Activated CD4-positive, CD25-positive, alpha-beta regulatory T cell treated with anti-CD3 and anti-CD28 coated beads, Interleukin-2, amount 50 U/mL, for 16 hours (primary cell): ENCODE results near the gene PTGFRN.
"Not testable (repeated sequence)": the region's sequence is repeated elsewhere in the genome, so short reads cannot be mapped to it uniquely, and the experiment has no call there.

Source experiments
- DNase-seq: peaks from one replicate; pipeline ENCODE4 v3.0.0-alpha.2; 2020; ENCODE audit warnings: low read depth, low spot score

PTGFRN gene

DNA sequence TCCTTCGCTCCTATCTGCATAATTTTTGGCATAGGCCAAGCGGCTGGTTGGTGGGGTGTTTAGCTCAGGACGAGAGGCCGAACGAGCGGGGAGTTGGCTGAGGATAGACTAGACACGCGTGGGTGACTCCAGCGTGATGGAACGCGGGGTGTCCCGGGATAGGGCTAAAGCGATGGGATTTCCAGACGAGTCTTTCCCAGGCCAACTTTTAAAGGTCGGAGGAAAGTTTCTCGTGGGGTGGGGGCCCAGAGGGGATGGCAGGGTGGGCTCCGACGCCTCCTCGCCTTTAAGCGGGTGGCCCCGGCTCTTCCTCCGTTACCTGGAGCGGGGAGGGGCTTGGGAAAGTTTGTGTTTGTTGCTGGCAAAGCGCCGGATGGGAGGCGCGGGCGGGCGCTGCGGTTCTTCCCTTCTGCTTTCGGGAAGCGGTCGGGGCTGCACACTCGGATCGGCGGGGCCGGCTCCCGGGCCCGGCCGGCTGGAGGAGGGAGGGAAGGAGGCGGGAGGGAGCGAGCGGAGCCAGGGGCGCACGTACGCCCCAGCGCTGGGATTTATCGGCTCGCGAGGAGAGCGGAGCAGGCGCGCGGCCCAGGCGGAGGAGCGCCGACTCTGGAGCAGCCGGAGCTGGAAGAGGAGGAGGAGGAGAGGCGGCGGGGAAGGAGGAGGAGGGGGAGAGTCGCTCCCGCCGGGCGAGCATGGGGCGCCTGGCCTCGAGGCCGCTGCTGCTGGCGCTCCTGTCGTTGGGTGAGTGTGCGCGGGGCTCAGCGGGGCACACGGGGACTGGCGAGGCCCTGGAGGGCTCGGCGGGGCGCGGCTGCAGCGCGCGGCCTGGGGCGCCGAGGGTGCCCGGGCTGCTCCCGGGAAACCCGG, at the start of gene PTGFRN:
Gene PTGFRN, plus strand, starts transcription at position 405 of the 867 bp plus-strand sequence. Its CDS starts 288 bp downstream, at position 693.
- no peak for DNase-seq

DNA sequence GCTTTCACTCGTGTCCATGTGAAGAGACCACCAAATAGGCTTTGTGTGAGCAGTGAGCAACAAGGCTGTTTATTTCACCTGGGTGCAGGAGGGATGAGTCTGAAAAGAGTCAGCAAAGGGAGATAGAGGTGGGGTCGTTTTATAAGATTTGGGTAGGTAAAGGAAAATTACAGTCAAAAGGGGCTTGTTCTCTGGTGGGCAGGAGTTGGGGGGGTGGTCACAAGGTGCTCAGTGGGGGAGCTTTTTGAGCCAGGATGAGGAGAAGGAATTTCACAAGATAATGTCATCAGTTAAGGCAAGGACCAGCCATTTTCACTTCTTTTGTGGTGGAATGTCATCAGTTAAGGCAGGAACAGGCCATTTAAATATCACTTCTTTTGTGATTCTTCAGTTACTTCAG, 49.5 kb upstream of the PTGFRN start:
- DNase-seq = not testable (repeated sequence)

DNA sequence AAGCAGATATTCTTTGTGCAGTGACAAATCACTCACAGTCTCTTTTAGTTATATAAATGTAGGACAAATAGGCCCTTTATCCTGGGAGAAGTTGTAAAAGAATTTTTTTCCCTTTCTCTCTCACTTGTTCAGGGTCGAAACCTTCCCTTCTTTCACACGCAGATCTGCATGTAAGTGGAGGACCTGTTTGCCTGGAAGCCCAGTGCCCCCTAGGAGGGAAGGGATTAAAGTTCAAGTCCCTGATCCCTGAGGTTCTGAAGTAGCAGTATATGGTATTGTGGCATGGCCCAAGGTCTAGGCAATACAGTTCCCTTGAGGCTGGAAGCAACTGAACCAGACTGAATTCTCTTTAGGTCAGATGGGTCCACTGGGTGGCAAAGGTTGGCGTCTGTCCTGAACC, 48.6 kb upstream of the PTGFRN start:
- DNase-seq = no peak

DNA sequence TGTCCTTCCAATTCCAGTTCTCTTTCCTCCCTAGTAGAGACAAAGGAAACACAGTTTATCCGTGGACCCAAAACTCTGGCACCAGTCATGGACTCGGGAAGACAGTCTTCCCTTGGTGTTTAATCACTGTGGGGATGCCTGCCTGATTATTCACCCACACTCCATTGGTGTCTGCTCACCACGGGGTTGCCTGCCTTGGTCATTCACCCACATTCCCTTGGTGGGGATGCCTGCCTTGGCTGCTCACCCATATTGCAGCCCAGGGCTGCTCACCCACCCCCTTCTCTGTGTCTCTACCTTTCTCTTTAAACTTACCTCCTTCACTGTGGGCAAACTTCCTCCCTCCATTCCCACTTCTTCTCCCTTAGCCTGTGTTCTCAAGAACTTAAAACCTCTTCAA, 46.7 kb upstream of the PTGFRN start:
- not testable (repeated sequence) for DNase-seq

DNA sequence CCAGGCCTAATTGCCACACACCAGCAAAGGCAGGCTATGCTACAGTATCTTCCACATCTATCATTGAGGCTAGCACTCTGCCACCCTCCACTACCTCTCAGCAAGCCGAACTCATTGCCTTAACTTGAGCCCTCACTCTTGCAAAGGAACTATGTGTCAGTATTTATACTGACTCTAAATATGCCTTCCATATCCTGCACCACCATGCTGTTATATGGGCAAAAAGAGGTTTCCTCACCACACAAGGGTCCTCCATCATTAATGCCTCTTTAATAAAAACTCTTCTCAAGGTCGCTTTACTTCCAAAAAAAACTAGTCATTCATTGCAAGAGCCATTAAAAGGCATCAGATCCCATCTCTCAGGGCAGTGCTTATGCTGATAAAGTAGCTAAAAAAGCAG, 43.2 kb upstream of the PTGFRN start:
- DNase-seq = not testable (repeated sequence)

DNA sequence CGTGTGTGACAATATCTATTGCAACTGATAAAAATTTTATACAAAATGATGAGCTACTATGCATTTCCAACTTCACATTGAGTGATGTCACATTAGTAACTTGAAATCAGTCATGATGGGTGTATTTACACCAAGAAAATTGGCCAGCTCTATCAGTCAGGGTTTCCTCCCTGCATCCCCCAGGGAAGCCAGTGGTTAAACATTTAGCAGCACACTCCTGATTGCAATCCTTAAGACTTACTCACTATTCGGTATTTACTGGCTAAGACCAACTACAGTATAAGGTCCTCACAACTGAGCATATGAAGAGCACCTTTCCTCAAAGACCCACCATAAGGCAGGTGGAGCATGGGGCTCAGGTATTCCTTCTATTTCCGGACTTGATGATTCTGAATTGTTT, 41.3 kb upstream of the PTGFRN start:
- no peak for DNase-seq

DNA sequence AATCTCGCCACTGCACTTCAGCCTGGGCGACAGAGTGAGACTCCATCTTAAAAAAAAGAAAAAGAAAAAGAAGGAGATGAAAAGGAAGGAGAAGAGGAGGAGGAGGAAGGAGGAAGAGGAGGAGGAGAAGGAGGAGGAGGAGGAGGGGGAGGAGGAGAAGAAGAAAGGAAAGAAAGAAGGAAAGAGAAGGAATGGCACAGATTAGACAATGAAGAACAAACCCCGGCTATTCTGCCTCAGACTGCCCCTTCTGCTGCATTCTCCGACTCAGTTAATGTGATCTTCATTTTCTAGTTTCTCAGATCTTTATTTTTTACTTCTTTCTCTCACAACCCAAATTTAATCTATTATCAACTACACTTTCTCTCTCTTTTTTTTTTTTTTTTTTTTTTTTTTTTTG, 40.1 kb upstream of the PTGFRN start:
- no peak for DNase-seq

DNA sequence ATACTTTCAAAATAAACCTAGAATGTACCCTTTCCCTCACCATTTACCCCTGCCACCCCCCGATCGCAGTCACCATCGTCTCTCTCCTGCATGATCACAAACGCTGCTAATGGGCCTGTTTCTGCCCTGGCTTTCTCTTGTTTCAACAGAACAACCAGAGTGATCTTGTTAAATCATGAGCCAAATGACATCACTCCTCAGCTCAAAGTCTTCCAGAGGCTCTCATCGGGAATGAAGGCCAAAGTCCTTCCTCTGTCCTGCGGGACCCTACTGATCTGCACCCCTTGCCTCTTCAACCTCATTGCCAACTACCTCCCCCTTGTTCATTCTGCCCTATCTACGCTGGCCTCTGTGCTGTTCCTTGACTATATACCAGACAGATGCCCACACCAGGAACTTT, 39.4 kb upstream of the PTGFRN start:
- DNase-seq = no peak

DNA sequence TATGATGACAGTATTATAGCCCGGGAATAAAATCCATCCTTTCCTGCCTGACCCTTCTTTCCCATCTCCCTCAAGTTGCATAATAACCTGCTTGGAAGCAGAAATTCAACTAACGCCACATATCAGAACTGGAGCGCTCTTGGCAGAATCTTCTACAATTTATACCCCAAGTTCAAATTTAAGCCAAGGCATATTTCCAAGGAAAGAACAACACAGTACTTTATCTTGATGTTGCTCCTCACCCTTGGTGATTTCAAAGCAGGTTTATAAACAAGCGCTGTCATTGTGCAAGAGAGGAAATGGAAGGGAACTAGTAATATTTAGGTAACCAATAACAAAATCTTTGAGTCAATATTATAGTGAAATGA, 38.0 kb upstream of the PTGFRN start:
- DNase-seq = no peak

DNA sequence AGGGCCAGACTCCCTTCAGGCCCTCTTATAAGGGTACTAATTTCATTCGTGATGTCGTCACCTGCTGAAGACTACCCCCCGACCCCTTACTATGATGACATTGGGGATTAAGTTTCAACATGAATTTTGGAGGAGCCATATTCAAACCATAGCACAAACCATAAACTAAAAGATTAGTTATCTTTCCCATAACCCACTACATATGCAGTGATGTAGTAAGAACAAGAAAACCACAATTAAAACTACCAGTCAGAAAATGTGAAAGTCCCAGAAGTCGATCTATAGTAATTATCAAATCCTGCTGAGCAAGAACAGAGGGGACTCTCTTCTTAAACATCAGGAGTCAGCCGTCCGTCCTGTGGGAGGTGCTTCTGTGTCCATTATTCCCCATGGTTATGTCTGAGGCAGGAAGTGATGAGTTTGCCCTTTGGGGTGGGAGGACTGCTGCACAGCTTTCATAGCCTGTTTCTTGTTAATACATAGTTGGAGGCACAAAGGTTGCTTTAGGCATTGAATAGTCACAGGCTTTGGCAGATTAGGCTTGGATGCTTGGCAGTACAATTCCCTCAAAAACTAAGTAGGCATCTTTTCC, 35.9 kb upstream of the PTGFRN start:
- no peak for DNase-seq

DNA sequence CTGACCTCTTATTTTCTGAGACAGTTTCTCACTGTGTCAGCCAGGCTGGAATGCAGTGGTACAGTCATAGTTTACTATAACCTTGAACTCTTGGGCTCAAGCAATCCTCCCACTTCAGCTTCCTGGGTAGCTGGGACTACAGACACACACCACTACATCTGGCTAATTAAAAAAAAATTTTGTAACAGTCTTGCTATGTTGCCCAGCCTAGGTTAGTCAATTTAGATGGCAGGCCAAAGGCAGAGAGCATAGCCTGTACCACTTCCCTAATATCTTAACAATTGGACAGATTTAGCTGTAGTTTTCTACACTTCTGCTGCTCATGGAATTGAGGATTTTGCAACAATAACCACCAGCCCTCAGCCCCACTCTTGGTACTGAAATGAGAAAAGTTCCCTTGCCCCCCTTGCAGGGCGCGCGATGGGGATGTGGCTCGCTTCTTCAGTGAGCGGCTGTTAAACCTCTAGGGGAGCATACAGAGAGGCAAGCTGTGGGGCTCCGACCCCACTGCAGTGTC, 34.9 kb upstream of the PTGFRN start:
- DNase-seq = no peak

DNA sequence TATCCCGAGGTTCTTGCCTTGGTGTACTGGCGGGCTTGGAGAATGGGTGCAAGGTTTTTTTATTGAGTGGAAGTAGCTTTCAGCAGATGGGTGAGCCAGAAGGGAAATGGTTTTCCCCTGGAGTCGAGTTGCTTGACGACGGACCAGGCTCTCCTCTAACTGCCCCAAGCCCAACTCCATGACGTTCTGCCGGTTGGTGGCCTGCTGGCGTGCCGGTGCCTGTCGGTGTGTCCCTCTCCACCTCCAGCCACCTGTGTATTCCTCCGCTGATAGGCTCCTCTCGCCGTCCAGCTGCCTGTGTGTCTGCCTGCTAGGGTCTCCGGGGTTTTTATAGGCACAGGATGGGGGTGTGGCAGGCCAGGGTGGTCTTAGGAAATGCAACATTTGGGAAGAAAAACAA, 34.3 kb upstream of the PTGFRN start:
- DNase-seq = no peak

DNA sequence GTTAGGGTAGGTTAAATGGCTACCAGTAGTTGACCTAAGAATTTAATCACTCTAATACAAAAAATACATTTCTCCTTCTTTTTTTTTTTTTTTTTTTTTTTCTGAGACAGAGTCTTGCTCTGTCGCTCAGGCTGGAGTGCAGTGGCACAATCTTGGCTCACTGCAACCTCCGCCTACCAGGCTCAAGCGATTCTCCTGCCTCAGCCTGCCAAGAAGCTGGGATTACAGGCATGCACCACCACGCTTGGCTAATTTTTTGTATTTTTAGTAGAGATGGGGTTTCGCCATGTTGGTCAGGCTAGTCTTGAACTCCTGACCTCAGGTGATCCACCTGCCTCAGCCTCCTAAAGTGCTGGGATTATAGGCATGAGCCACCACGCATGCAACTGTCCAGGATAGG, 33.8 kb upstream of the PTGFRN start:
- DNase-seq = not testable (repeated sequence)

DNA sequence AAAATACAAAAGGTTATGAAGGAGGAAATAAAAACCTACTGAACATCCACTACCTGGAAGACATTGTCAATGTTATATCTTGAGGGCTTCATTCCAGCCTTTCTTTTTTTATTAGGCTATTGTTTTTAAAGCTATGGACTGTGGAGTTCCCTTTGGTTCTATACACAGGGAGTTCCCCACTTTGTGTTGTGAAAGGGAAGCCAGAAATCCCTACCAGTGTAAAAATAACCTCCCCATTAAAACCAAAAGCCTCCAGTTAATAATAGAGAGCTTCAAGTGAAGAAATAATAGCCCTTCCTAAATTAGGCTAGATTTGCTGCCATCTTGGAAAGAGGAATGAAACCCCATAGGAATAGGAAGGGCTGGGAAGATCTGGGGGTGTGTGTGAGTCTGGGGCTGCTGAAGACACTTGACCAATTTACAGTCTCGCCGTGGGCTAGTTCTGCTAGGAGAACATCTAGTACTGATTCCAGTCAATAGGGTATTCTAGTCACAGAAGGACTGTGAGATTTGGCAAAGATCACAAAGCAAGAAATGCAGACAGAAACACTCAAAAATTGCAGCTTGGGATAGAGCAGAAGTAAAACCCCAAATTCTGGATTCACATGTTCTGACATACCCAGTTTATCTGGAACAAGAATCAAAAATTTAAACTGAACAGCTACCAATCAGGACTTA, 32.4 kb upstream of the PTGFRN start:
- no peak for DNase-seq

DNA sequence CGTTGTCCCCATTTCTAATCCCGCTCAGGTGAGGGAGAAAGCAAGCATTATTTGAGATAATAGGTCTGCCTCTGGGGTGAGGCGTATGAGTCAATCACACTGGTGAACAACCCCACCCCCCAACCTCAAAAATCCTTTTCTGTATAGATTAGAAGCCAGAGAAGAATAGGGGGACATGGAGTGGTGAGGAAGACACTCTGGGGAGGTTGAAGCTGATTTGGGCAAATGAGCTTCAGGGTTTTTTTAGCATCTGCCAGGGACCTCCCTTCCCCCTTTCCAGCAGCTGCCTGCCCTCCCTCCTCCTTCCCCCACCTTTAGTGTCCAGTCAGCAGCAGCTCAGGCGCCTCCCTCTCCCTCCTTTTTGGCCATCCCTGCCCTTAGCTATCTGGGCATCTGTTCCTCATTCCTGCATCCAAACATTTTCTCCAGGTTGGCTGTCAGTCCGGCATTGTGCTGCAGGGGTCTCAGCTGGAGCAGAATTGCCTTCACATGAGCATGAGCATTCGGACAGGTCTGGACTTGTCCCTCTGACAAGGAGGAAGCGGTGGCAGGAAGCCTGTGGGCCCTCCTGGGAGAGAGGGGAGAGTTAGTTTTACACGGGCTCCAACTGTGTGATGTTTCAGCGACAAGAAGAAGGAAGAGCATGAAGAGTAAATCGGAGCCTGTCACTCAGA, 30.8 kb upstream of the PTGFRN start:
- no peak for DNase-seq

DNA sequence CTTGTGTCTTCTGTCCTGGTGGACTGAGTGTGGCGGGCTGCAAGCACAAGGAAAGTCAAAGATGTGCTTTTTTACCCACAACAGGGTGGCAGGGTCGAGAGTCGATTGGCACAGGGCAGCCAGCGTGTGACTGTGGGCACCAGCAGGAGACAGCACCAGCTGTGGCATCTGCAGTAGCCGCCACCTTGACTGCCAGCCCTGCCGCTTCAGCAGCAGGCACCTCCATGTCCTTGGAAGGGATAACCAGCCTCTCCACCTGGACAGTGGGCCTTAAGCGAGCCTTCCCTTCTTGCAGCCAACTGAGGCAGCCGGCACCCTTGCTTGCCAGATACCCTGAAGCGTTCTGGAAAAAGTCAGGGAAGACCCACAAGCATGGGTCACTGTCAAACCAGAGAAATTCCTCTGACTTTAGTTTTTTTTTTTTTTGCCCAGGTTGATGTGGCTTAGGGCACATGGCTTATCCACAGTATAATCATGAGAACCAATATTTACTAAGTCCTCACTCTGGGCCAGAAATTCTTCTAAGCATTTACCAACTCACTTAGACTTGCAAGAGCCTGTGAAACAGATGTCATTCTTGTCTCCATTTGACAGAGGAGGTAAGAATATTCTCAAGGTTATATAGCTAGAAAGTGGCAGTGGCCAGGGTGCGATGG, 30.1 kb upstream of the PTGFRN start:
- no peak for DNase-seq

DNA sequence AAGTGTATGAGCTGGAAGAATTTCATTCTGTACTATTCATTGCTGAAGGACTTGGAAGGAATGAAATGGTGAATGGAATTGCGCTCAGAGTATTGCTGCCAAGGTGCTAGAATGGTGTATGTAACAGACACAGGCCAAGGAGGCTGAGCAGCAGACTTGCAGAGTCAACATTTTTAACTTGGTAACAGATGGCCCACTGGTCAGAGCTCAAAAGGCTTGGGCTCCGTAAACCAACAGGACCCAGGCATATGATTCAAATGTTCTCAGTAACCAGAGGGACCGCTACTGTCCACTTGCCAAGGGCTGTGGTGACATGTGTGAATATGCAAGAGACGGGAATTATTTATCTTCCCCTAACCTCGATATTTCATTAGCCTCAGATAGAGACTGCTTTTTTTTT, 28.8 kb upstream of the PTGFRN start:
- DNase-seq = no peak

DNA sequence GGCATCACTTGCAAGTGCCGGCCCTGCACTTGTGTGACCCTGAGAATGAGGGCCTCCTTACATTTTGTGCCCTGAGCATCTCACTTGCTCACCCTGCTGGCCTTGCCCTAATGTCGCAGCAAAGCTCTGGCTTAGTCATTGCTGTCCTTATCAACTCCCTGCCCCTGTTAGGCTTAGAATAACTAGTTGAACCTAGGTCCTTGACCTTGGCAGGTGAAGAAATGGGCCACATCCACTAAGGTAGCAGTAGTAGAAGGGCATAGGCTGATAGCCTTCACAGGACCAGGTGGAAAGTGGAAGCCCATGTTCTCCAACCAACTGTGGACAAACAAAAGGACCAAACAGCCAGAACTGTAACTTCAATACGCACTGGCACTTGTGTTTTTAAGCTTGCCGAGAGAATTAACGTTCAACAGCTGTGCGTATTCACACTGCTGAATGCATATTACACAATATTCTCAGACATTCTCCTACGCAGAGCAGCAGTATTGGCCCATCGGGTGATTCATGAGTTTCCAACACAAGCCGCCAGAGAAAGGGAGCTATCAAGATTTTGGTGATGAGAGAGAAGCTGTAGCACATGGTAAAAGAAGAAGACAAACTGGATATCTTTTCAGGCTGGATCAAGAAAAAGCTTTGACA, 27.7 kb upstream of the PTGFRN start:
- DNase-seq = no peak

DNA sequence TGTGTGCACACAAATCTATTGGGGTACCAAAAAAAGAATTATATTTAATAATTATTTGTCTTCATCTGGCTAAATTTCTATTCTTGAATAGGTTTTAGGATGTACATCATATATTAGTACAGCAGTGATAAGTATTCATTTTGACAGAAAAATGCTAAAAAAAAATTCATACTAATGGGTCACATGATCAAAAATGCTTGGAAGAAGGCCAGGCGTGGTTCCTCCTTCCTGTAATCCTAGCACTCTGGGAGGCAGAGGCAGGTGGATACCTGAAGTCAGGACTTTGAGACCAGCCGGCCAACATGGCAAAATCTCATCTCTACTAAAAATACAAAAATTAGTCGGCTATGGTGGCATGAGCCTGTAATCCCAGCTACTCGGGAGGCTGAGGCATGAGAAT, 26.9 kb upstream of the PTGFRN start:
- DNase-seq = no peak

DNA sequence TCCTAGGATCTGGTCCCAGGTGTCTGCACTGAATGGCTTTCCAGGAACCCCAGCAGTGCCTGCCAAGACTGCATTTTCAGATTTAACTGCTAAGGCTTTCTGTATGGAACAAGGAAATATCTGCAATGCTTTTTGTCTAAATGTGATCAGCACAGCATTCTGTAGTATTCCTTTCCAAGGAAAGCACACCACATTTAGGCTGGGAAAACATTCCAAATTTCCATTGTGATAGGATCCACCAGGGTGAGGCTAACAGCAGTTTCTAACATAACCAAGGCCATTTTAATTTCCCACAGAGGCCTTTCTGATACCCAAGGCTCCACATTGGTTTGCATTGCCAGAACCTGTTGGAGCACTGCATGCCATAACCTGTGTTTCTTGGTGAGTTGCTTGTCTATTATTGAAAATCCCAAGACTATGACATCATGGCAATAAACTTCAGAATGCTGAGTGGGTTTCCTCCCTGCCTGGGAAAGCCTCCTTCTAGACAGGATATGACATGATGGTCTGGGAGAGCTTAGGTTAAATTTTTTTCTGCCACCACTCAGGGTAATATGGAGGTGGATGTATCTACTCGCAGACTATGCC, 23.3 kb upstream of the PTGFRN start:
- no peak for DNase-seq

DNA sequence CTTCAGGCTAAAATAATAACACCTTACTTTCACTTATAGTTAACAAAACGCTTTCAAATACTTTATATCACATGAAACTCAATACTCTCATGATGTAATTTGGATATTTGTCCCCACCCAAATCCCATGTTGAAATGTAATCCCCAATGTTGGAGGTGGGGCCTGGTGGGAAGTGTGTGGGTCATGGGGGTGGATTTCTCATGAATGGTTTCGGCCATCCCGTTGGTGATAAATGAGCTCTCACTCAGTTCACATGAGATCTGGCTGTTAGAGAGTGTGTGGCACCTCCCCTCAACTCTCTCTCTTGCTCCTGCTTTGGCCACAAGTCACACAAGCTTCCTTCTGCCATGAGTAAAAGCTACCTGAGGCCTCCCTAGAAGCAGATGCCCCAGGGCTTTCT, 22.5 kb upstream of the PTGFRN start:
- no peak for DNase-seq
